Astrocyte of the spinal cord (primary cell): ENCODE results near the gene XCL1.
A peak's percentile ranks its signal among the peaks of the same experiment; 100 is the strongest.

Experiments
- DNase-seq: peaks from one replicate; pipeline ENCODE4 v3.0.0; 2011; ENCODE audit warnings: low read depth, low spot score
- H3K4me3 ChIP-seq: 2 replicates; pipeline ENCODE4 v1.5.1; 2011; ENCODE audit warnings: low read depth, mild to moderate bottlenecking, low read length, moderate library complexity
- in situ Hi-C: cut with HindIII; loops from 2 replicates; pipeline ENCODE4 v1.10.0; 2017; ENCODE audit warnings: low sequenced_read_pairs
- TF ChIP-seq, protein P1 (sequence below): IDR thresholded peaks from 2 replicates; pipeline ENCODE4 v1.5.1; 2012; ENCODE audit warnings: low read depth, mild to moderate bottlenecking, low read length, inconsistent platforms

XCL1 gene

DNA sequence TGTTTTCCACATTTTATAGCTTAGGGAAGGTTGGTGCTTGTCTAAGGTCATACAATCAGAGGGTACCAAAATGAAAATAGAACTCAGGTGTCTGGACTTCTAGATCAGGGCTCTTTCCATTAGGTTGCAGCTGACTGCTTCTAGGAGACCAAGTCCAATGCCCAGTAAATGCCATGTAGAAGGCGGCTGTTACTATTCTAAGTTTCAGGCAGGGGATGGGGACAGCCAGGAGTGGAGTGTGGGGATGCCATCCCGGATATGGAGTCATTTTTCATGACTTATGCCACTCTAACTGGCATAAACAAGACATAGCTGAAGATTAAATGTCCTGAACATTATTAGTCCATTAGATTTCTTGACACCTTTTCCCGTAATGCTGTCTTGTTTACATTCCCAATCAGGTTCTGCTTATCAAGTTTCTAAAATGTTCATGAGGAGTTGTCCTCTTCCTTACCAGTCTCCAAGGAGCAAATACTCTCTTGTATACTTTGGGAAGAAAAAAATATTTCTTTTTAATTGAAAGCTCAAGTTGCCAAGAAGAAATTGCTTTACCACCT lies 31.5 kb downstream of the XCL1 start:
- in situ Hi-C loops, result no loop called here
- TF ChIP-seq, protein P1, sequence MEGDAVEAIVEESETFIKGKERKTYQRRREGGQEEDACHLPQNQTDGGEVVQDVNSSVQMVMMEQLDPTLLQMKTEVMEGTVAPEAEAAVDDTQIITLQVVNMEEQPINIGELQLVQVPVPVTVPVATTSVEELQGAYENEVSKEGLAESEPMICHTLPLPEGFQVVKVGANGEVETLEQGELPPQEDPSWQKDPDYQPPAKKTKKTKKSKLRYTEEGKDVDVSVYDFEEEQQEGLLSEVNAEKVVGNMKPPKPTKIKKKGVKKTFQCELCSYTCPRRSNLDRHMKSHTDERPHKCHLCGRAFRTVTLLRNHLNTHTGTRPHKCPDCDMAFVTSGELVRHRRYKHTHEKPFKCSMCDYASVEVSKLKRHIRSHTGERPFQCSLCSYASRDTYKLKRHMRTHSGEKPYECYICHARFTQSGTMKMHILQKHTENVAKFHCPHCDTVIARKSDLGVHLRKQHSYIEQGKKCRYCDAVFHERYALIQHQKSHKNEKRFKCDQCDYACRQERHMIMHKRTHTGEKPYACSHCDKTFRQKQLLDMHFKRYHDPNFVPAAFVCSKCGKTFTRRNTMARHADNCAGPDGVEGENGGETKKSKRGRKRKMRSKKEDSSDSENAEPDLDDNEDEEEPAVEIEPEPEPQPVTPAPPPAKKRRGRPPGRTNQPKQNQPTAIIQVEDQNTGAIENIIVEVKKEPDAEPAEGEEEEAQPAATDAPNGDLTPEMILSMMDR, result no peak
- DNase-seq, result no peak
- H3K4me3 ChIP-seq, result no peak overlapping the region

DNA sequence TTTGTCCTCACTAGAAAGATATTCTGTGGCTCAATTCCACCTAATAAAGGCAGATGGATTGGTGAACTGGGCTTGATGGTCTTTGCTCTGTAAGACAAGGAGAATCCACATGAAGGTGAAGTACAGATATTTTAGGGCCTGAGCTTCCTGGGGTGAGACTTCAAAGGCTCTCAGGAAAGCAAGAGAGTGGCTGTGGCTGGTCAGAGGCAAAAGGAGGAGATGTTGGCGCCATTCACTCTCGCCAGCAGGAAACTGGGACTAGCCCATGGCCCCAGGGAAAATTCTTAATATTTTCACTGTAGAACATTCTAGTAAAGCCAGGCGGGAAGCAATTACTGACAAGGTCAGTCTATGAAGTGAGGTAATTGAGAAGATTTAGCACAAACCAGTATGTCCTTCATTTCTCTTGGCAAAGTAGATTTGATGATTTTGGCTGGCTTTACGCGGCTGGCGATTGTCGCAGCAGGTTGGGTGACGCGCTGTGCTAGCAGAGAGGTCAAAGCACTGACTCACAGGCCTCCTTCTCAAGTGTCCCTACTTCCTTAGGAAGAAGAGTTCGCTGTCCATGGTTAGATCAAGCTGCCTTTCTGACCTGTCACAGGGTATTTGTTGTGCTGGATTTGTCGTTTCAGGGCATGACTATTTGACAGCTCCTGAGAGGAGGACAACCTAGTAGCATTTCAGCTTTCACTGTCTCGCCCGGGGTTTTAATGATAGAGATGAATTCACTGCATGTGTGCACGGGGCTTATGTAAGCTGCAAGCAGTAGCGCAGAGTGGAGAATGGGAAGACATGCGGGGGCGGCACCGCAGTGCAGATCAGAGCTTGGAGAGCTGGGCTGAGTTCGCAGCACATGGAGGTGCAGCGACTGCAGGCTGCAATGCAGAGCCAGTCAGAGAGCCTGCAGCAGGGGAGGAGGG lies 32.7 kb downstream of the XCL1 start:
- TF ChIP-seq, protein P1, result no peak
- peak; percentile 50 for DNase-seq
- H3K4me3 ChIP-seq, result no peak overlapping the region

DNA sequence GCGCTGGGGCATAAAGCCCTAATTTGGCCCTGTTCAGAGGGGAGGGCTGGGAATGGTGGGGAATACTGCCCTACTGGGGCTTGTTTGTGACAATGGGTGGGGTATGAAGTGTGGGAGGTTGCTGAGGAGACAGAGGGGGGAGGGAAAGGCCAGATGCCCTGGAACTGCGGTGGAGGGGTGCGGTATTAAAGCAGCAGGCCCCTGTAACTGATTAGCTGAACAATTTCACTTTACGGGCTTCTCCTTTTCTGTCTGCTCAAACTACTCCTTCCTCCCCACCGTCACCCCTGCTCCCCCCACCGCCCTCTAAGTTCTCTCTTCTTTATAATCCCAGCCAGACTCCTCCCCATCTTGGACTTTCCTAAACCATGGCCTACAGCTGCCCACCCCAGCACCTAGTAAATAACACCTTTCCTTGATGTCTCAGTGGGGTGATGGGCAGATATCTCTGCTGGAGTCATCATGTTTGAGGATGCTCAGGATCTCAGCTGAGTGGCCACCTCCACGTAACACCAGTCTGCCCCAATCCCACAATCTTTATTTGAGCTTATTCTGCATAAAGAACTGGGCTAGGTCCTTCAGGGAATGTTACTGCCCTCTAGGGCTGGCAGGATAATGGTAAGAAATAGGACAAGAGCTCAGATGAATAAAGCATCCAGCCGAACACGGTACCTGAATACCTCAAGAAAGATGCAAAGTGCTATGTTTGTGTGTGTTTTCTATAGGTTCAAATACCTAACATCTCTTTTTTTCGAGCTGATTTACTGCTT lies 33.5 kb downstream of the XCL1 start:
- TF ChIP-seq, protein P1, result no peak
- no peak for DNase-seq
- no peak overlapping the region for H3K4me3 ChIP-seq
- in situ Hi-C loops, result no loop called here

More for the DNA sequence above, 32.7 kb downstream of the XCL1 start:
- in situ Hi-C loops, result no loop called here

DNA sequence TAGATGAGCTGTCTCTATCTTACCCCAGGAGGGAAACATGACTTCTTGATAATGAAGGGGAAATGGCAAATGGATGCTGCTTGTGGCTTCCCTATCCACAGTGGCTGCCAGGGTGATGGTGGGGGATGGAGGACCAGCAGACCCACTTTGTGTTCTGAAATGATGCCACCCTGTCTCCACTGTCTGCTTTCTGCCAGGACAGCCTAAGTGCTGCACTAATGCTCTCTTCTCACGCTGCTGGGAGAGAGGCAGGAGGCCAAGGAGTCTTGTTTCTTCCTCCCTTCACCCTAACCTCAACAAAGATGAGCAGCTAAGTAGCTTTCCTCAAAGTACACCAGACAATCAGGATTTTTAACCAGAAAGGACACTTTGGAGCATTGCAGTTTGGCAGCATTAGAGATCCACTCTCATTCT lies 36.6 kb downstream of the XCL1 start:
- DNase-seq, result no peak
- H3K4me3 ChIP-seq, result no peak overlapping the region
- in situ Hi-C loops, result no loop called here
- TF ChIP-seq, protein P1, result no peak

DNA sequence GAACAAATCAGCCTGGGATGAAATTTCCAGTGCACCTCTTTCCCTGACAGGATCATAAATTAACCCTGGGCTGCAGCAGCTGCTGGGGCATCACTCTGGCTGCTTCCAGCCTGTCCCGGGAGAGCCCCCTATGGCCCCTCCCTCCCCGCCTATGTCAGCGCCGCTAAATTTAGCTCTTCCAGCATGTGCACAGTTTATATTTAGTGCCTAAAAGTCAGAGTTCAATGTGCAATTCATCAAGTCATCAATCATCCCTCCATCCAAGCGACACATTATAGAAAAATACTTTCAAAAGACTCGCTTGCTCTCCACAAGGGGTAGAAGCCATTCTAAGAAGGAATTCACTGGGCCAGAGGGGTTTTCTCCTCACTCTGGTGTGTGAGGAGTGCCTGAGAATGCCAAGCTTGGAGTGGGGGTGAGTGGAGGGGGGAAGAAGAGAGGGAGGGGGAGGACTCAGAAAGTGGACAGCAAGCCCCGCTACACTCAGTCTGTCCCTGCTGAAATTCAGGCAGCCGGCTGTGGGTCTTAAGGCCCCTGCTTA lies 37.4 kb downstream of the XCL1 start:
- in situ Hi-C loops, result no loop called here
- no peak overlapping the region for H3K4me3 ChIP-seq
- DNase-seq, result no peak
- TF ChIP-seq, protein P1, result no peak

DNA sequence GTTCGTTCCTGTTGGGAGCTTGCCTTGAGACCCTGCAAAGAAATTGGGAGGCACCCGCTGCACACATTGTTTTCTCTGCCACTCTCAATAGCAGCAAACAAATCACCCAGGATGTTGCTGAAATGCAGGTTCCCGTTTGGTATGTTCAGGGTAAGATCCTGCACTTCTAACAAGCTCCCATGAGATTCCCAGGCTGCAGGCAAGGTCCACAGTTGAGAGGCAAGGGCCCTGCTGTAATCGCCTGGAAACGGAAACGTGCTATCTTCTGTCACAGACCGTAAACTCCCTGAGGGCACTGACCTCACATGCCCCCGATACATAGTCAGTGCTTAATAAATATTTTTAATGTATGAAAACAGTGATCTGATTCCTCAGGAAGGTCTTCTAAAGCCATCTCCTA lies 37.8 kb downstream of the XCL1 start:
- DNase-seq, result no peak
- in situ Hi-C loops, result no loop called here
- no peak overlapping the region for H3K4me3 ChIP-seq
- TF ChIP-seq, protein P1, result no peak
